Neuron (in vitro differentiated cells): ENCODE results near the gene MCAT.

ENCODE experiments used
- H2AFZ ChIP-seq: one replicate; pipeline ENCODE4 v1.6.1; 2013; ENCODE audit warnings: low read depth, mild to moderate bottlenecking, inconsistent platforms, low read length, moderate library complexity
- H3K27me3 ChIP-seq: one replicate; pipeline ENCODE4 v1.6.1; 2013; ENCODE audit warnings: low read length; ENCODE audit not compliant: insufficient read depth
- H3K36me3 ChIP-seq: one replicate; pipeline ENCODE4 v1.6.1; 2013; ENCODE audit warnings: low read length; ENCODE audit not compliant: insufficient read depth
- H3K4me1 ChIP-seq: one replicate; pipeline ENCODE4 v1.6.1; 2013; ENCODE audit warnings: low read length; ENCODE audit not compliant: insufficient read depth
- H3K4me3 ChIP-seq: 2 replicates; pipeline ENCODE4 v1.5.1; 2013; ENCODE audit warnings: mild to moderate bottlenecking, low read length, moderate library complexity
- H3K9me3 ChIP-seq: one replicate; pipeline ENCODE4 v1.6.1; 2013; ENCODE audit warnings: low read length

Gene MCAT

GRCh38 chr22:43168471-43169309, 25.5 kb upstream of the MCAT start:
- peaks cover 2% of the 10 kb centered on the region for H3K4me1 ChIP-seq
- H3K36me3 ChIP-seq, result peaks cover 57% of the 10 kb centered on the region
- no peak overlapping the region for H3K4me3 ChIP-seq
- no peaks in the 10 kb centered on the region for H3K27me3 ChIP-seq
- H3K9me3 ChIP-seq, result no peaks in the 10 kb centered on the region
- no peak overlapping the region for H2AFZ ChIP-seq

GRCh38 chr22:43167001-43167589, 23.9 kb upstream of the MCAT start:
- Histone ChIP-seq H3K4me3 (no peak overlapping the region), H3K36me3 (peaks cover 47% of the 10 kb centered on the region), H3K27me3 (no peaks in the 10 kb centered on the region), H3K4me1 (peaks cover 4% of the 10 kb centered on the region), H3K9me3 (no peaks in the 10 kb centered on the region), H2AFZ (no peak overlapping the region)

- H3K4me3 ChIP-seq, result no peak overlapping the region
- no peaks in the 10 kb centered on the region for H3K9me3 ChIP-seq
Observed at GRCh38 chr22:43166132-43166930, 23.1 kb upstream of the MCAT start.

GRCh38 chr22:43164636-43165035, 21.4 kb upstream of the MCAT start:
- H2AFZ ChIP-seq, result no peak overlapping the region
- H3K27me3 ChIP-seq, result no peaks in the 10 kb centered on the region
- peaks cover 25% of the 10 kb centered on the region for H3K36me3 ChIP-seq
- no peak overlapping the region for H3K4me3 ChIP-seq
- H3K9me3 ChIP-seq, result no peaks in the 10 kb centered on the region
- H3K4me1 ChIP-seq, result peaks cover 7% of the 10 kb centered on the region

More at GRCh38 chr22:43166132-43166930, 23.1 kb upstream of the MCAT start:
- Histone ChIP-seq H3K4me1 (peaks cover 4% of the 10 kb centered on the region), H3K36me3 (peaks cover 39% of the 10 kb centered on the region), H2AFZ (no peak overlapping the region), H3K27me3 (no peaks in the 10 kb centered on the region)

GRCh38 chr22:43163241-43163795, 20.1 kb upstream of the MCAT start:
- no peak overlapping the region for H3K4me3 ChIP-seq

GRCh38 chr22:43162412-43163150, 19.4 kb upstream of the MCAT start:
- peaks cover 4% of the 10 kb centered on the region for H3K36me3 ChIP-seq
- no peaks in the 10 kb centered on the region for H3K9me3 ChIP-seq
- H3K4me1 ChIP-seq, result peaks cover 9% of the 10 kb centered on the region
- H3K27me3 ChIP-seq, result no peaks in the 10 kb centered on the region
- no peak overlapping the region for H3K4me3 ChIP-seq
- no peak overlapping the region for H2AFZ ChIP-seq

More at GRCh38 chr22:43163241-43163795, 20.1 kb upstream of the MCAT start:
- no peak overlapping the region for H2AFZ ChIP-seq
- H3K36me3 ChIP-seq, result peaks cover 12% of the 10 kb centered on the region
- H3K4me1 ChIP-seq, result peaks cover 9% of the 10 kb centered on the region
- H3K27me3 ChIP-seq, result no peaks in the 10 kb centered on the region
- no peaks in the 10 kb centered on the region for H3K9me3 ChIP-seq

GRCh38 chr22:43160497-43161126, 17.4 kb upstream of the MCAT start:
- Histone ChIP-seq H3K4me1 (peaks cover 9% of the 10 kb centered on the region), H3K4me3 (no peak overlapping the region), H3K36me3 (no peaks in the 10 kb centered on the region), H2AFZ (no peak overlapping the region), H3K27me3 (no peaks in the 10 kb centered on the region), H3K9me3 (no peaks in the 10 kb centered on the region)

GRCh38 chr22:43159484-43160178, 16.4 kb upstream of the MCAT start:
- no peaks in the 10 kb centered on the region for H3K36me3 ChIP-seq
- H3K4me1 ChIP-seq, result peaks cover 9% of the 10 kb centered on the region
- H3K9me3 ChIP-seq, result no peaks in the 10 kb centered on the region
- H3K4me3 ChIP-seq, result no peak overlapping the region
- H2AFZ ChIP-seq, result no peak overlapping the region
- no peaks in the 10 kb centered on the region for H3K27me3 ChIP-seq

- Histone ChIP-seq H3K36me3 (no peaks in the 10 kb centered on the region), H3K9me3 (no peaks in the 10 kb centered on the region), H2AFZ (no peak overlapping the region), H3K4me1 (peaks cover 9% of the 10 kb centered on the region), H3K4me3 (no peak overlapping the region), H3K27me3 (no peaks in the 10 kb centered on the region)
Observed at GRCh38 chr22:43158778-43159483, 15.7 kb upstream of the MCAT start.

- Histone ChIP-seq H3K4me1 (peaks cover 5% of the 10 kb centered on the region), H2AFZ (no peak overlapping the region), H3K36me3 (no peaks in the 10 kb centered on the region), H3K9me3 (no peaks in the 10 kb centered on the region), H3K4me3 (no peak overlapping the region), H3K27me3 (no peaks in the 10 kb centered on the region)
Observed at GRCh38 chr22:43157874-43158546, 14.8 kb upstream of the MCAT start.

GRCh38 chr22:43156413-43156812, 13.2 kb upstream of the MCAT start:
- Histone ChIP-seq H2AFZ (no peak overlapping the region), H3K9me3 (no peaks in the 10 kb centered on the region), H3K27me3 (peaks cover 12% of the 10 kb centered on the region), H3K36me3 (no peaks in the 10 kb centered on the region), H3K4me1 (peaks cover 10% of the 10 kb centered on the region), H3K4me3 (no peak overlapping the region)
